ENCODE data around the gene SMYD3. TPM values are rescaled to one million over a fixed set of nuclear protein-coding genes. Genes with fewer than 3 reads are reported as not detected.

Gene SMYD3
- total RNA-seq, 1 experiment from 2014 or later: 25.5 TPM

- H3K4me3 Mint-ChIP-seq: no peak overlapping the region
- no peak overlapping the region for H2BK12ac ChIP-seq (ENCODE audit: insufficient read length, low read depth, low read length)
Observed at GRCh38 chr1:246164764-246165163, 342.3 kb downstream of the SMYD3 start.

More at GRCh38 chr1:246164764-246165163, 342.3 kb downstream of the SMYD3 start:
- H3K27ac Mint-ChIP-seq: peak overlapping the region in 1 of 3 experiments; percentile 4; a peak in 1 of 7 replicates
- no peak overlapping the region for H2AK5ac ChIP-seq (ENCODE audit: insufficient read length, low read length)
- H3K56ac ChIP-seq (ENCODE audit: insufficient read length, low read depth, low read length): no peak overlapping the region
- no peaks in the 10 kb centered on the region for H3K79me2 ChIP-seq (ENCODE audit: insufficient read depth, low read length)
- no peak overlapping the region for H3K4ac ChIP-seq (ENCODE audit: low read depth, low read length)
- H3K36me3 Mint-ChIP-seq (ENCODE audit: insufficient read depth in 1 of 3, low read depth in 3 of 3): no peaks in the 10 kb centered on the region
- H2BK5ac ChIP-seq (ENCODE audit: insufficient read length, low read length): no peak overlapping the region
- H3K23me2 ChIP-seq (ENCODE audit: insufficient read length, low read depth, low read length, poor library complexity, severe bottlenecking): no peaks in the 10 kb centered on the region
- H4K20me1 ChIP-seq (ENCODE audit: control insufficient read depth, insufficient read depth, insufficient read length): no peaks in the 10 kb centered on the region
- no peaks in the 10 kb centered on the region for H3K27me3 ChIP-seq (ENCODE audit: insufficient read depth, low read length)
- H3K27ac ChIP-seq (ENCODE audit: insufficient read length, low read depth, low read length): no peak overlapping the region
- no peak overlapping the region for H4K91ac ChIP-seq (ENCODE audit: insufficient read length, low read depth, low read length)
- no peak overlapping the region for H3K18ac ChIP-seq (ENCODE audit: insufficient read length, low read depth, low read length)
- DNase-seq: no peak
- no peak overlapping the region for H3K4me2 ChIP-seq (ENCODE audit: insufficient read depth, insufficient read length, low read length)
- H3K9me3 Mint-ChIP-seq: no peaks in the 10 kb centered on the region; a peak in 1 of 5 replicates
- H3K23ac ChIP-seq (ENCODE audit: insufficient read length, low read depth, low read length): no peak overlapping the region
- no peaks in the 10 kb centered on the region for H3K9me3 ChIP-seq (ENCODE audit: control insufficient read depth, low read depth, low read length)
- H3K4me1 ChIP-seq (ENCODE audit: insufficient read depth, low read length): no peaks in the 10 kb centered on the region
- H3K79me1 ChIP-seq (ENCODE audit: insufficient read depth, low read depth, low read length, poor library complexity, severe bottlenecking): no peaks in the 10 kb centered on the region
- WGBS (ENCODE audit: extremely low coverage, insufficient read length, low lambda C conversion rate): no CpG with 5 or more reads among the region's 9 CpGs
- no peak overlapping the region for H4K5ac ChIP-seq (ENCODE audit: insufficient read length, low read depth, low read length)
- H2BK120ac ChIP-seq (ENCODE audit: low read depth, low read length, poor library complexity, severe bottlenecking): no peak overlapping the region
- H4K8ac ChIP-seq (replicated peaks; ENCODE audit: insufficient read length, low read depth, low read length): no peak overlapping the region
- H2BK15ac ChIP-seq (ENCODE audit: low read depth, low read length): no peak overlapping the region
- TF ChIP-seq, protein P1, sequence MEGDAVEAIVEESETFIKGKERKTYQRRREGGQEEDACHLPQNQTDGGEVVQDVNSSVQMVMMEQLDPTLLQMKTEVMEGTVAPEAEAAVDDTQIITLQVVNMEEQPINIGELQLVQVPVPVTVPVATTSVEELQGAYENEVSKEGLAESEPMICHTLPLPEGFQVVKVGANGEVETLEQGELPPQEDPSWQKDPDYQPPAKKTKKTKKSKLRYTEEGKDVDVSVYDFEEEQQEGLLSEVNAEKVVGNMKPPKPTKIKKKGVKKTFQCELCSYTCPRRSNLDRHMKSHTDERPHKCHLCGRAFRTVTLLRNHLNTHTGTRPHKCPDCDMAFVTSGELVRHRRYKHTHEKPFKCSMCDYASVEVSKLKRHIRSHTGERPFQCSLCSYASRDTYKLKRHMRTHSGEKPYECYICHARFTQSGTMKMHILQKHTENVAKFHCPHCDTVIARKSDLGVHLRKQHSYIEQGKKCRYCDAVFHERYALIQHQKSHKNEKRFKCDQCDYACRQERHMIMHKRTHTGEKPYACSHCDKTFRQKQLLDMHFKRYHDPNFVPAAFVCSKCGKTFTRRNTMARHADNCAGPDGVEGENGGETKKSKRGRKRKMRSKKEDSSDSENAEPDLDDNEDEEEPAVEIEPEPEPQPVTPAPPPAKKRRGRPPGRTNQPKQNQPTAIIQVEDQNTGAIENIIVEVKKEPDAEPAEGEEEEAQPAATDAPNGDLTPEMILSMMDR (conservative IDR thresholded peaks at IDR 0.05): no peak
- no peak overlapping the region for H2AFZ ChIP-seq (ENCODE audit: low read length)
- no peak overlapping the region for H3K14ac ChIP-seq (ENCODE audit: insufficient read depth, low read length)
- no peaks in the 10 kb centered on the region for H3K27me3 Mint-ChIP-seq (ENCODE audit: low read depth)
- peaks cover 0 to 5% of the 10 kb centered on the region in 2 experiments; a peak in 1 of 4 replicates for H3K4me1 Mint-ChIP-seq
- no peak overlapping the region for H3T11ph ChIP-seq (ENCODE audit: low read length)
- H3K9ac ChIP-seq (ENCODE audit: extremely low read depth, insufficient read length, low read length): no peak overlapping the region
- no peak overlapping the region for H2BK20ac ChIP-seq (ENCODE audit: low read depth, low read length, poor library complexity, severe bottlenecking)

Measured in H9 (cell line).